H1 (cell line): ENCODE data around the gene LSM7. TPM values are rescaled to one million over a fixed set of nuclear protein-coding genes. Genes with fewer than 3 reads are reported as not detected.

Experiments
- CTCF ChIA-PET: fragments of 300-600 bp; sonication (Branson Sonifier 250); formaldehyde crosslinking; loops from one replicate; lab custom pipeline; 2021; ENCODE audit not compliant: partially characterized antibody; lab: Charles Lee
- POLR2A ChIA-PET: fragments of 300-600 bp; sonication (Branson Sonifier 250); formaldehyde crosslinking; loops from one replicate; lab custom pipeline; 2021; ENCODE audit warnings: inconsistent platforms; ENCODE audit not compliant: partially characterized antibody; lab: Charles Lee
- DNase-seq, 2 experiments: peaks; one replicate each; pipeline versions ENCODE4 v3.0.0 to v3.0.0-alpha.2; 2010 to 2022; ENCODE audit warnings: low spot score in 2 of 2, low read depth in 1 of 2, mixed read lengths in 1 of 2
- FAIRE-seq: peaks from 2 replicates; lab custom pipeline; 2011; peaks lifted over from hg19 to GRCh38; lab: Jason Lieb, UNC
- H2AFZ ChIP-seq: 2 replicates; pipeline ENCODE4 v1.8.1; 2012; ENCODE audit warnings: low read length, inconsistent platforms
- H2AK5ac ChIP-seq: 2 replicates; pipeline ENCODE4 v1.6.1; 2013; ENCODE audit warnings: low read depth, low read length
- H2BK120ac ChIP-seq: replicated peaks from 2 replicates; pipeline ENCODE3; 2013; ENCODE audit warnings: low read depth, low read length, inconsistent platforms
- H2BK12ac ChIP-seq: 2 replicates; pipeline ENCODE4 v1.6.1; 2013; ENCODE audit warnings: low read depth, low read length
- H2BK15ac ChIP-seq: 2 replicates; pipeline ENCODE4 v1.6.1; 2013; ENCODE audit warnings: low read length
- H2BK20ac ChIP-seq: 2 replicates; pipeline ENCODE4 v1.6.1; 2013; ENCODE audit warnings: low read length
- H2BK5ac ChIP-seq: 2 replicates; pipeline ENCODE4 v1.6.1; 2013; ENCODE audit warnings: low read depth, low read length
- H3K14ac ChIP-seq: 2 replicates; pipeline ENCODE4 v1.6.1; 2013; ENCODE audit warnings: inconsistent platforms; ENCODE audit not compliant: insufficient read length
- H3K18ac ChIP-seq: 2 replicates; pipeline ENCODE4 v1.6.1; 2013; ENCODE audit warnings: low read length; ENCODE audit errors: extremely low read depth
- H3K23ac ChIP-seq: 2 replicates; pipeline ENCODE4 v1.6.1; 2013; ENCODE audit warnings: inconsistent platforms; ENCODE audit not compliant: insufficient read length
- H3K23me2 ChIP-seq: 2 replicates; pipeline ENCODE4 v1.6.1; 2013; ENCODE audit warnings: low read depth, low read length
- H3K27ac ChIP-seq: 2 replicates; pipeline ENCODE4 v1.6.1; 2011; ENCODE audit warnings: low read depth, low read length, inconsistent platforms
- H3K27me3 ChIP-seq, 4 experiments: replicated peaks in 1 of 4; 1 replicate in 1 of 4; 2 replicates in 3 of 4; pipeline versions ENCODE4 v1.6.1 to v1.8.1; 2011 to 2013; ENCODE audit warnings: low read length in 3 of 4, mild to moderate bottlenecking in 3 of 4, inconsistent platforms in 2 of 4, mixed read lengths in 2 of 4, moderate library complexity in 1 of 4; ENCODE audit not compliant: control insufficient read depth in 3 of 4, insufficient read depth in 3 of 4; ENCODE audit errors: extremely low read depth in 1 of 4
- H3K36me3 ChIP-seq, 4 experiments: 2 replicates each; pipeline versions ENCODE4 v1.6.1 to v1.8.1; 2011 to 2013; ENCODE audit warnings: mild to moderate bottlenecking in 4 of 4, low read length in 3 of 4, moderate library complexity in 2 of 4, control low read depth in 1 of 4, inconsistent platforms in 1 of 4; ENCODE audit not compliant: insufficient read depth in 4 of 4, control insufficient read depth in 2 of 4
- H3K4ac ChIP-seq: replicated peaks from 2 replicates; pipeline ENCODE3; 2013; ENCODE audit warnings: low read length, low read depth, mixed read lengths, inconsistent platforms; ENCODE audit not compliant: insufficient read length
- H3K4me1 ChIP-seq, 4 experiments: replicated peaks in 1 of 4; 1 replicate in 1 of 4; 2 replicates in 3 of 4; pipeline versions ENCODE4 v1.6.1 to v1.8.1; 2011 to 2013; ENCODE audit warnings: low read length in 3 of 4, inconsistent platforms in 2 of 4, mixed read lengths in 1 of 4; ENCODE audit not compliant: insufficient read depth in 4 of 4, control insufficient read depth in 3 of 4
- H3K4me2 ChIP-seq, 2 experiments: 2 replicates each; pipeline versions ENCODE4 v1.6.1 to v1.8.1; 2011 to 2013; ENCODE audit warnings: low read depth in 2 of 2, low read length in 2 of 2, control low read depth in 1 of 2, inconsistent platforms in 1 of 2, mild to moderate bottlenecking in 1 of 2; ENCODE audit not compliant: insufficient read depth in 1 of 2
- H3K4me3 ChIP-seq, 4 experiments: fragments of 200-600, 300-600 bp in 1 of 4; sonication (generic), shearing (Covaris generic), sonication (Bioruptor Twin) in 1 of 4; 2 replicates each; pipeline versions ENCODE4 v1.5.1 to v1.8.1; 2011 to 2016; ENCODE audit warnings: low read length in 4 of 4, low read depth in 3 of 4, control low read depth in 2 of 4, inconsistent platforms in 2 of 4, mild to moderate bottlenecking in 2 of 4, mixed read lengths in 1 of 4, moderate library complexity in 1 of 4; ENCODE audit not compliant: insufficient read depth in 2 of 4; ENCODE audit errors: extremely low read depth in 1 of 4
- H3K56ac ChIP-seq: replicated peaks from 2 replicates; pipeline ENCODE3; 2013; ENCODE audit warnings: low read depth, mild to moderate bottlenecking, mixed read lengths, low read length, inconsistent platforms; ENCODE audit not compliant: insufficient read length
- H3K79me1 ChIP-seq: 2 replicates; pipeline ENCODE4 v1.6.1; 2013; ENCODE audit warnings: low read depth, low read length, control low read depth
- H3K79me2 ChIP-seq, 2 experiments: 2 replicates each; pipeline versions ENCODE4 v1.6.1 to v1.8.1; 2012 to 2013; ENCODE audit warnings: low read length in 2 of 2, mild to moderate bottlenecking in 2 of 2, inconsistent platforms in 1 of 2; ENCODE audit not compliant: insufficient read depth in 2 of 2, control insufficient read depth in 1 of 2
- H3K9ac ChIP-seq, 4 experiments: replicated peaks in 1 of 4; 1 replicate in 1 of 4; 2 replicates in 3 of 4; pipeline versions ENCODE4 v1.6.1 to v1.8.1; 2011 to 2013; ENCODE audit warnings: low read depth in 3 of 4, low read length in 3 of 4, control low read depth in 2 of 4, mild to moderate bottlenecking in 2 of 4, moderate library complexity in 2 of 4, inconsistent platforms in 1 of 4; ENCODE audit errors: extremely low read depth in 1 of 4
- H3K9me3 ChIP-seq, 2 experiments: 2 replicates each; pipeline versions ENCODE4 v1.6.1 to v1.8.1; 2012 to 2013; ENCODE audit warnings: mild to moderate bottlenecking in 2 of 2, moderate library complexity in 2 of 2, control low read depth in 1 of 2, inconsistent platforms in 1 of 2, low read depth in 1 of 2, low read length in 1 of 2, mixed read lengths in 1 of 2; ENCODE audit not compliant: insufficient read depth in 2 of 2
- H4K20me1 ChIP-seq, 2 experiments: replicated peaks in 1 of 2; 2 replicates each; pipeline versions ENCODE3 to v1.8.1; 2011 to 2013; ENCODE audit warnings: inconsistent platforms in 2 of 2, low read length in 2 of 2, mild to moderate bottlenecking in 1 of 2; ENCODE audit not compliant: insufficient read depth in 2 of 2, control insufficient read depth in 1 of 2
- H4K5ac ChIP-seq: 2 replicates; pipeline ENCODE4 v1.6.1; 2013; ENCODE audit warnings: low read length, low read depth, mixed read lengths, inconsistent platforms; ENCODE audit not compliant: insufficient read length
- H4K8ac ChIP-seq: 2 replicates; pipeline ENCODE4 v1.8.0; 2013; ENCODE audit warnings: mild to moderate bottlenecking, moderate library complexity, low read length, inconsistent platforms; ENCODE audit not compliant: insufficient read depth; ENCODE audit errors: extremely low read depth
- H4K91ac ChIP-seq: replicated peaks from 2 replicates; pipeline ENCODE3; 2013; ENCODE audit warnings: low read length, mixed read lengths, inconsistent platforms; ENCODE audit not compliant: insufficient read length
- EP300 ChIP-seq, 2 experiments: IDR thresholded peaks; 1 replicate in 1 of 2; 2 replicates in 1 of 2; pipeline ENCODE4 v1.6.1; 2011 to 2012; ENCODE audit warnings: low read depth in 2 of 2, low read length in 2 of 2, mild to moderate bottlenecking in 2 of 2, borderline replicate concordance in 1 of 2, inconsistent platforms in 1 of 2, moderate library complexity in 1 of 2
- FOSL1 ChIP-seq: IDR thresholded peaks from 2 replicates; pipeline ENCODE4 v1.6.1; 2011; ENCODE audit warnings: mild to moderate bottlenecking, low read depth, low read length, moderate library complexity; ENCODE audit not compliant: insufficient read depth
- GTF2F1 ChIP-seq: IDR thresholded peaks from 2 replicates; pipeline ENCODE4 v1.6.1; 2012; ENCODE audit warnings: low read depth, low read length, improper control_type of control experiment, borderline replicate concordance
- KDM4A ChIP-seq: IDR thresholded peaks from one replicate; pipeline ENCODE4 v1.7.1; 2012; ENCODE audit warnings: low read depth, mild to moderate bottlenecking, moderate library complexity, low read length, inconsistent platforms; ENCODE audit not compliant: severe bottlenecking
- MAX ChIP-seq: IDR thresholded peaks from 2 replicates; pipeline ENCODE4 v1.6.1; 2012; ENCODE audit warnings: inconsistent platforms
- NRF1 ChIP-seq: IDR thresholded peaks from 2 replicates; pipeline ENCODE4 v1.6.1; 2011; ENCODE audit warnings: mild to moderate bottlenecking, low read depth, low read length, improper control_type of control experiment
- RNF2 ChIP-seq: fragments of 200-900, 300-1000 bp; sonication (generic); IDR thresholded peaks from 2 replicates; pipeline ENCODE4 v1.7.1; 2016; ENCODE audit warnings: borderline replicate concordance, low read depth, mild to moderate bottlenecking, antibody characterized with exemption, low read length; ENCODE audit not compliant: poor library complexity, severe bottlenecking; ENCODE audit errors: missing control alignments
- SP2 ChIP-seq: IDR thresholded peaks from 2 replicates; pipeline ENCODE4 v1.6.1; 2012; ENCODE audit warnings: mild to moderate bottlenecking, low read length, inconsistent platforms
- SRF ChIP-seq: IDR thresholded peaks from 2 replicates; pipeline ENCODE4 v1.6.1; 2011; ENCODE audit warnings: mild to moderate bottlenecking, low read depth, low read length, moderate library complexity
- WGBS, 2 experiments: shearing (Covaris generic) in 1 of 2; methylation state at CpG; one replicate each; pipeline versions ENCODE4 v1.1.6 to v1.1.7; 2013 to 2015; ENCODE audit warnings: low lambda C conversion rate in 2 of 2, mixed read lengths in 2 of 2, inconsistent platforms in 1 of 2, low coverage in 1 of 2, missing lambda C conversion rate in 1 of 2; ENCODE audit not compliant: insufficient replicate concordance in 2 of 2, insufficient coverage in 1 of 2, insufficient read length in 1 of 2; ENCODE audit errors: extremely low coverage in 1 of 2, missing lambda C conversion rate in 1 of 2; 5-methylcytosine and 5-hydroxymethylcytosine counted together
- polyA plus RNA-seq, 7 experiments: library from polyadenylated mRNA; depleted of rRNA in 3 of 7; stranded (reverse) in 5 of 7; unstranded in 2 of 7; fragments of >200 nt in 5 of 7; fragments of 200-250 nt in 2 of 7; gene quantifications; 1 replicate in 5 of 7; 2 replicates in 1 of 7; 4 replicates in 1 of 7; pipeline versions ENCODE4 v1.2.1 to v1.2.3, GENCODE V29; 2011 to 2013; ENCODE audit warnings: missing spikeins in 2 of 7, mixed read lengths in 2 of 7
- total RNA-seq: library from RNA; stranded (reverse); fragmentation: NEBNext Ultra II Directional; extraction: Animal tissue kit (Norgen Biotek cat#: 25700); gene quantifications from 2 replicates; pipeline ENCODE4 v1.2.1, GENCODE V29; 2021

The LSM7 gene
- total and polyA plus RNA-seq, 2 of the 8 experiments (the other 6 are each of a cell fraction or from before 2014, with no cell fraction given) = 228 to 1,335 TPM

GRCh38 chr19:2288338-2288817 lies 40.0 kb downstream of the LSM7 start:
- Histone ChIP-seq H2BK5ac (no peak overlapping the region), H2BK12ac (peak overlapping the region; percentile 50; the same call in 1 of the 2 replicates), H3K27ac (no peak overlapping the region), H4K20me1 (peaks cover 0 to 11% of the 10 kb centered on the region in 2 experiments), H3K4me3 (no peak overlapping the region), H3K4me2 (no peak overlapping the region), H3K56ac (no peak overlapping the region), H3K23me2 (peaks cover 10% of the 10 kb centered on the region; the same call in 1 of the 2 replicates), H3K14ac (no peak overlapping the region), H2AK5ac (peak overlapping the region; percentile 84; the same call in 1 of the 2 replicates), H3K79me1 (no peaks in the 10 kb centered on the region), H2BK120ac (no peak overlapping the region), H2AFZ (no peak overlapping the region), H3K9me3 (no peaks in the 10 kb centered on the region), H3K79me2 (no peaks in the 10 kb centered on the region), H2BK15ac (peak overlapping the region; percentile 75; the same call in 1 of the 2 replicates), H3K18ac (no peak overlapping the region), H3K4ac (no peak overlapping the region), H4K5ac (no peak overlapping the region), H4K91ac (peak overlapping the region; percentile 40), H3K4me1 (peaks cover 0 to 22% (median 9%) of the 10 kb centered on the region in 4 experiments; a peak in 5 of 7 replicates), H3K9ac (no peak overlapping the region), H4K8ac (no peak overlapping the region), H2BK20ac (no peak overlapping the region), H3K27me3 (peaks cover 40 to 63% (median 57%) of the 10 kb centered on the region in 4 experiments), H3K23ac (no peak overlapping the region), H3K36me3 (peaks cover 0 to 6% (median 0%) of the 10 kb centered on the region in 4 experiments; a peak in 1 of 8 replicates)
- POLR2A ChIA-PET = interaction anchor here (0.7 to 3.1 kb wide), 10 partner anchors 10 to 86 kb away, joined by 3 to 25 read pairs (median 4); no protein-coding TSS in a partner anchor
- no peak for FAIRE-seq
- 93% methylated on average over 13 of the region's 17 CpGs; no CpG with 5 or more reads in 1 of the 2 experiments for WGBS, 2 experiments
- DNase-seq = no peak
- CTCF ChIA-PET = interaction anchor here (0.8 to 5.0 kb wide), 8 partner anchors 11 to 95 kb away, joined by 3 to 46 read pairs (median 6); no protein-coding TSS in a partner anchor
- TF ChIP-seq EP300 (IDR thresholded peaks at IDR 0.05; ENCODE audit: borderline replicate concordance in 1 of 2, low read depth in 2 of 2, low read length in 2 of 2) (no peak), KDM4A (no peak), MAX (no peak), SRF (no peak), NRF1 (no peak), FOSL1 (no peak), SP2 (no peak), GTF2F1 (no peak), RNF2 (no peak)
